ENCODE measurements around the gene ATP6V1A.

The ATP6V1A gene

GRCh38 chr3:113746548-113747282 lies at the start of gene ATP6V1A:
ATP6V1A (plus strand) TSS chr3:113747035; CDS start chr3:113778754, 31,719 bp downstream.
- DNase-seq (ENCODE audit: low read depth in 2 of 2) = peak; percentile 80 to 82

DNA sequence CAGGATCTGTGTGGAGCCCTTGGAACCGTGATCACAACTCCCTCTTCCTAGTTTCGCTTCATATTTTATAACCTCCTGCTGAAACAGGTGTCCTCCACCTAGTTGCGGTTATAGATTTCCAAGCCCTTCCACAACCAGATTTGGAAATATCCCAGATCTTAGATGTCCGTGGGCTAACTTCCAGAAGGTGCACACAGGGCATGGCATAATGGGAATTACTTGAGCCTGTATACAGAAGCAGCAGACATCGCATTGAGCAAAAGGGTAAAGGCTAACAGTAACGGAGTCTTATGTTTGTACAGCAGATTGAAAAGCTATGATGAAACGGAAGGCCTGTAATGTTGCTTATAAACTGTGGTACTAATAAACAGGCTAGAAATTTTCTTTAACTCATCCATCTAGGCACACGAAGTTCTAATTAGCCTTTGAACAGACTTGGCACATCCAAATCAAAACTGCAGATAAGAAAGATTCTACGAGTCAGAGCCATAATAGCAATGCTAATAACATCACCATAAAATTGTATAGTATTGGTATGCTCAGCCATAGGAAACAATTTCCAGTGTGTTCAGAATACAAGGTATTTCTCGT lies 49.2 kb upstream of the ATP6V1A start:
- DNase-seq (ENCODE audit: low read depth in 2 of 2) = no peak

GRCh38 chr3:113698213-113698742 lies 48.6 kb upstream of the ATP6V1A start:
- no peak for DNase-seq (ENCODE audit: low read depth in 2 of 2)

- no peak for DNase-seq (ENCODE audit: low read depth in 2 of 2)
These were observed 47.9 kb upstream of the ATP6V1A start for GRCh38 chr3:113698956-113699355.

GRCh38 chr3:113707835-113708234 lies 39.0 kb upstream of the ATP6V1A start:
- DNase-seq (ENCODE audit: low read depth in 2 of 2) = no peak

- DNase-seq (ENCODE audit: low read depth in 2 of 2) = no peak
These were observed 34.7 kb upstream of the ATP6V1A start for GRCh38 chr3:113712129-113712528.

DNA sequence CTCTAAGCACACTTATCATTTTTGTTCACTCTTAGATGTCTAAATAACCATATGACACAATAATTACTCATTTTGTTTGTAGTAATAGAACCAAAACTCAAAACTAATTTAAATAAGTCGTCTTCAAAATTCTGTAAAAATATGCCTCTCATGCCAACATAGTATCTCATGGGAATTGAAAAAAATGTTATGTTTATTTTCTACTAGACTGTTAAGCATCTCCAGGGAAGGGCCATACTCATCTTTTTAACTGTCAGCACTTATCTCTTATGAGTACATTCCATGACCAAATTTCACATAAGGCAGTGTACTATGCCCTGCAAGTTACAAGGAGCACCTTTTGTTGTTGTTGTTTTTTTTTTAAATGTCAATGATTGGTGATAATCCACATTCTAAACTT lies 32.1 kb upstream of the ATP6V1A start:
- DNase-seq (ENCODE audit: low read depth in 2 of 2) = no peak

DNA sequence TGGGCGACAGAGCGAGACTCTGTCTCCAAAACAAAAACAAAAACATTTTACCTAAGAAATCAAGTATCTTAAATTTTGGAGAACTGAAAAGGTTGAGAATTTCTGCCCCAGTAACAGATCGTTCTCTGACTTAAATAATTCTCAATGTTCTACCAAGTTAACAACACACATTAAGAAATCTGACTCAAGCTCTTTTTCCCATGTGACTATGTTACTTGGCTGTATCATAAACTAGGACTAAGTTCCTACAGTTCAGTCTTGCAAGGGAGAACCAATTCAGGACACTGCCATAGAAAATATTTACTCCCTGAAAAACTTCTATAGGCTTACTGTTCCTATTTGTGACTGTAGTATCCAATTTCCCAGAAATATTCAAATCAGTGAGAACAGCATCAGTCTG lies 29.5 kb upstream of the ATP6V1A start:
- DNase-seq (ENCODE audit: low read depth in 2 of 2) = no peak

DNA sequence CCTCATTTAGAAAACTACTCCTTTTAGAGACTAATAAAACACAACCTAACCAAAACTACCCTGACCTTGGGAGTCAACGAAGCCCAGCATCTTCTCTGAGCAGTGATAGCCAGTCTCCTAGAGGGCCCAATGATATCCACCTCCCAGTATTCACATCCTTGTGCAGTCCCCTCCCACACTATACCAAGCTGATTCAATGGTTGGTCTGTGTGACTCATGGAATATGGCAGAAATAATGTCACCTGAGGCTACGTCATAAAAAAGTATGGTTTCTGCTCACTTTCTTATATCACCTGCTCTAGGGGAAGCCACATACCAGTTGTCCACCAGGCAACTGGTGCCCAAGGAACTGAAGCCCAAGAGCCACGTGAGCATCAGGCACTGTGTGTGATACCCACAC lies 29.0 kb upstream of the ATP6V1A start:
- no peak for DNase-seq (ENCODE audit: low read depth in 2 of 2)

DNA sequence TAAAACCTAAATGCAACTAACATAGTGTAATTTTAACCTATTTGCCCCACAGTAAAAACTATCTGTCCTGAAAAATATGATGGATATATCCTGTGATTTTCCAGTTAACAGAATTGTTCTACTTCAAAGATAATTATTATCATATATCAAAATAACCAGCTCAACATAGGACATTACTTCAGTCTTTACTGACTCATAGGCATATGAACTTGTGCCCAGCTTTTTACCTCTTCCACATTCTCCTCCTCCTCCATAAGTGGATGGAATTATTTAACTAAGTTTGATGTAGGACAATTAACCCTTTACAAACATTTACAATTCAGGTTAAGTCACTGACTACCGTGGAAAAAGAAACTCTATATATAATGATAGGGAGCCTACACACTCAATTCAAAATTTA lies 27.5 kb upstream of the ATP6V1A start:
- DNase-seq (ENCODE audit: low read depth in 2 of 2) = no peak

DNA sequence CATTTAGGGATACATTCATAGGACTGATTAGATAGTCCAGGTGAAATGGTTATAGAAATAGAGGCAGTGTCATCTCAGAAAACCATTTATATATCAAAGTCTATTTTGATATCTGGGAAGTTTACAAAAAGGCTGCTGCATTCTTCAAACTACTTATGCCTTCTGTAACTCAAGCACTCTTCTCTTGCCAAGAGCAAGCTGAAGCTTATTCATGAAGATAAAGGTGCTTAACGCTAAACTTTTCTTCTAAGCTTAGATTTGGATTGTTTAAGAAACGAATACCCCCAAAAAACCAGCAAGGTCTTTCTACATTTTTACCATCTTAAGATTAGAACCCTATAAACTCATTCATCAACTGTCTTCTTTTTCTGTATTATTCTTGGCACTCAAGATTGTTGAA lies 27.1 kb upstream of the ATP6V1A start:
- DNase-seq (ENCODE audit: low read depth in 2 of 2) = no peak

DNA sequence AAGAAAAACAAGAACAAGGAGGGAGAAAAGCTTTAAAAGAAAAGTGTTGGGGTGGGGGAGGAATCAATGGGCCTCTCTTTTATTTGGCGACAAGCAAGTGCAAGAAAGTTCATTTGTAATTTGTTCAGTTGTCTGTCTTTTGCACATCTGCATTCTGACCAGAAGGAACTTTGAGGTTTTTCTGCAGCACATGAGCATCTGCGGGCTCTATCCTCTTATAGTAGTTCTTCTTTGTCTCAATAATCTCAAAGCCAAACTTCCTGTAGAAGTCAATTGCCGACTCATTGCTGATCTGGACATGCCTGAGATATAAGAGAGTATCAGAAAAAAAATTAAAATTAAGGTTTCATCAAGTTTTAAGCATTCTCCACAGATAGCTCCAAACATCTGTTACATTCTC lies 25.2 kb upstream of the ATP6V1A start:
- no peak for DNase-seq (ENCODE audit: low read depth in 2 of 2)

DNA sequence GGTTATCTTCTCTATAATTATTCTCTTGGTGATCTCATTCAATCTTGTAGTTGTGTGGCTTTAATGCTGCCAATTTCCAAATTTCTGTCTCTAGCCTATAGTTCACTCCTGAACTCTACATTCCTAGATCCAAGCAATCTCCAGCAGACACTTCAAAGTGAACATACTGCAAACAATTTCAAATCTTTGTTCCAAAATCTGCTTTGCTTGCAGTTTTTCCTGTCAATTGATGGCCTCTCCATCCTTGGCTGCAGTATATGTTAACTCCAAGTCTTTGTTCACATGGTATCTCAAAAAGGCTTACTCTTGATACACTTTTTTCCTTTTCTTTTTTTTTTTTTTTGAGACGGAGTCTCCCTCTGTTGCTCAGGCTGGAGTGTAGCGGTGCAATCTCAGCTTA lies 18.2 kb upstream of the ATP6V1A start:
- DNase-seq (ENCODE audit: low read depth in 2 of 2) = no peak

DNA sequence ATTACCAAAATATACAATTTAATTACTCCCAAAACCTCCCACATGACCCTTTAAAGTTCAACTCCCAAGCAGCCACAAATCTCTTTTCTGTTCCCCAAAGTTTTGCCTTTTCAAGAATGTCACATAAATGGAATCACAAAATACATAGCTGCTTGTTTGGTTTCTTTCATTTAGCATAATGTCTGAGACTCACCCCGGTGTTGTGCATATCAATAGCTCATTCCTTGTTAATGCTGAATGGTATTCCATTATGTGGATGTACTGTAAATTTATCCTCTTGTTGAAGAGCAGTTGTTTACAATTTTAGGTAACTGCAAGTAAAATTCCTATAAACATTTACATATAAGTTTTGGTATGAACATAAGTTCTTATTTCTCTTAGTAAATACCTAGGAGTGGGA lies 16.3 kb upstream of the ATP6V1A start:
- DNase-seq (ENCODE audit: low read depth in 2 of 2) = no peak

DNA sequence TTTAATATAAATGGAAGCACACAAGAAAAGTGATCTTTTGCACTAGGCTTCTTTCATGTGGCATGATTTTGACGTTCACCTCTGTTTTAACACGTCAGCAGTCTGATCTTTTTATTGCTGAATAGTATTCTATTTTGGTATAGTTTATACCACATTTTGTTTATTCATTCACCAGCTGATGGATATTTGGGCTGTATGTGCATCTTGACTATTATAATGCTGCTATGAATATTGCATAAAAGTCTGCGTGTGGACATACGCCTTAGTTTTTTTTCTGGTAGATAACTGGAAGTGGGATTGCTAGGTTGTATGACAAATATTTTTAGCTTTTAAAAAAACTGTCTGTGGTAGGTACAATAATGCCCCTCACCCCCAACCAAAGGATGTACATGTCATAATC lies 15.1 kb upstream of the ATP6V1A start:
- DNase-seq (ENCODE audit: low read depth in 2 of 2) = no peak

- no peak for DNase-seq (ENCODE audit: low read depth in 2 of 2)
These were observed 10.2 kb upstream of the ATP6V1A start for GRCh38 chr3:113736548-113737089.

- DNase-seq (ENCODE audit: low read depth in 2 of 2) = no peak
These were observed 5.7 kb upstream of the ATP6V1A start for GRCh38 chr3:113741086-113741485.

DNA sequence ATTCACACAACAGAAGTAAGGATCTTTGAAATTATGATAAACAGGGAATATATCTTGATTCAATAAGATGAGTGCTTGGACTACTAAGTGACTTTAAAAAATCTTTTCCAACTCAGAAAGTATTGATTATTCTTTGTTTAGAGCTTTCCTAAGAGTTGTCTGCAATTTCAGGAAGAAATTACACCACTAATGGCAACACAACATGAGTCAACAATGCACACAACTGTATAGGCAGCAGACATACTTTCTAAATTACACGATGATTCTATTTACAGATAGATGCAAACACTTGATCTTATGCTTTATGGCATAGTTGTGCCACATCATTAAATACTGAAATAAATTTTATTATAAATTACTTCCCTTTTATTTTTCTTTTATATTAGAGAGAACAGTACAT lies 5.2 kb upstream of the ATP6V1A start:
- no peak for DNase-seq (ENCODE audit: low read depth in 2 of 2)

- no peak for DNase-seq (ENCODE audit: low read depth in 2 of 2)
These were observed 3.7 kb upstream of the ATP6V1A start for GRCh38 chr3:113743006-113743630.

GRCh38 chr3:113744941-113745755 lies 1.7 kb upstream of the ATP6V1A start:
- peak; percentile 70 for DNase-seq (ENCODE audit: low read depth in 2 of 2)

- DNase-seq (ENCODE audit: low read depth in 2 of 2) = peak; percentile 88 to 93
These were observed 883 bp upstream of the ATP6V1A start, which contains the start of gene NAA50 for GRCh38 chr3:113745756-113746547. NAA50 (minus strand) TSS chr3:113746249; CDS start chr3:113745949, 300 bp downstream.
